Right lobe of liver (tissue), 6 donors: ENCODE results near the gene CD244. TPM values are rescaled to one million over a fixed set of nuclear protein-coding genes. Genes with fewer than 3 reads are reported as not detected.
"Not testable (repeated sequence)": the region's sequence is repeated elsewhere in the genome, so short reads cannot be mapped to it uniquely, and the experiment has no call there.

ENCODE experiments used
- ATAC-seq, 4 donors: fragments of 200-7000 bp; cut with Tn5 transposase; one replicate each; pipeline ENCODE4 v1.9.1; 2020; ENCODE audit warnings: mild to moderate bottlenecking in 4 of 4, moderate library complexity in 4 of 4
- DNase-seq, 3 donors: peaks; one replicate each; pipeline ENCODE4 v3.0.0-alpha.2; 2020
- H3K27ac ChIP-seq, 3 donors: fragments of 200-600 bp; one replicate each; pipeline ENCODE4 v1.8.0; 2022
- H3K27me3 ChIP-seq, 2 donors: fragments of 200-600 bp; one replicate each; pipeline ENCODE4 v1.8.0; 2022
- H3K36me3 ChIP-seq, 4 donors: fragments of 200-600 bp; sonication (generic) in 1 of 4; one replicate each; pipeline versions ENCODE4 v1.5.1 to v1.8.0; 2017 to 2022; ENCODE audit warnings: control low read depth in 1 of 4
- H3K4me1 ChIP-seq, 4 donors: fragments of 200-600 bp; sonication (generic) in 1 of 4; one replicate each; pipeline versions ENCODE4 v1.5.1 to v1.8.0; 2017 to 2022; ENCODE audit warnings: control low read depth in 1 of 4
- H3K4me3 ChIP-seq, 3 donors: fragments of 200-600 bp; one replicate each; pipeline ENCODE4 v1.8.0; 2022
- H3K9me3 ChIP-seq, 4 donors: fragments of 200-600 bp; sonication (generic) in 1 of 4; one replicate each; pipeline versions ENCODE4 v1.5.1 to v1.8.0; 2017 to 2022; ENCODE audit warnings: control low read depth in 1 of 4
- POLR2A ChIP-seq: fragments of 450-650 bp; IDR thresholded peaks from one replicate; pipeline ENCODE4 v1.6.1; 2017; ENCODE audit warnings: antibody characterized with exemption, mild to moderate bottlenecking
- WGBS: methylation state at CpG from one replicate; pipeline ENCODE4 v1.1.6; 2018; ENCODE audit warnings: low coverage, low lambda C conversion rate; ENCODE audit not compliant: insufficient coverage; ENCODE audit errors: missing lambda C conversion rate; 5-methylcytosine and 5-hydroxymethylcytosine counted together
- intact Hi-C, 2 donors: fragments of 100-400 bp; cut with DNase I; formaldehyde crosslinking; loops; one replicate each; pipeline versions ENCODE4 v1.11.2 to v1.14.1; 2022
- total RNA-seq, 6 experiments: library from RNA; depleted of rRNA in 2 of 6; stranded (reverse); fragments of >200 nt in 2 of 6; fragmentation: NEBNext Ultra II Directional in 3 of 6; extraction: Animal tissue kit (Norgen Biotek cat#: 25700) in 3 of 6; gene quantifications; one replicate each; pipeline versions ENCODE4 v1.1.0 to v1.2.4, GENCODE V29; 2016 to 2023
- TF ChIP-seq, protein P1 (sequence below), 4 donors: fragments of 200-600 bp in 3 of 4; fragments of 450-650 bp in 1 of 4; IDR thresholded peaks; one replicate each; pipeline versions ENCODE4 v1.5.1 to v1.8.0; 2016 to 2022; ENCODE audit warnings: antibody characterized with exemption in 4 of 4, mild to moderate bottlenecking in 2 of 4
- donor health status: DM: no; HTN: yes; CAD: no.
- donor health status: DM: no; HTN: no; CAD: no.
- donor health status: DM: no; HTN: no; CAD: no.
- donor health status: DM: no; HTN: yes; CAD: no.
- donor health status: DM: no; HTN: yes; CAD: no.

The CD244 gene
- total RNA-seq, 6 experiments from 2014 or later = 0.88 to 2.0 (median 1.2) TPM

DNA sequence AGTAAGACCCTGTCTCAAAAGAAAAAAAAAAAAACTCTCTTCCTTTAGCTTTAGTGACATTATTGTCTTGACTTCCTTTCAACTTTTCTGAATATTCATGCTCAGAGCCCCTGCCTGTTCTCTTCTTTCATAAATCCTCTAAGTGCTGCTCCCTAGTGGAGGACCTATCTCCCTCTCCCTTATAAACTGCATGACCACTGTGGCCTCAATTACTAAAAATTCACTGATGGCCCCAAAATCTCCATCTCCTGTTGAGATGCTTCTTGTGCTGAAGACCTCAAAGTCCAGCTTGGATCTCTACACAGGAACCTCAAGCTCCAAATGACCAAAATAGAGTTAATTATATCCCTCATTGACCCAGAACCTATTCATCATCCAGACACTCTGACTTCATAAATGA, 14.5 kb upstream of the CD244 start:
- no peak for TF ChIP-seq POLR2A
- TF ChIP-seq, protein P1, sequence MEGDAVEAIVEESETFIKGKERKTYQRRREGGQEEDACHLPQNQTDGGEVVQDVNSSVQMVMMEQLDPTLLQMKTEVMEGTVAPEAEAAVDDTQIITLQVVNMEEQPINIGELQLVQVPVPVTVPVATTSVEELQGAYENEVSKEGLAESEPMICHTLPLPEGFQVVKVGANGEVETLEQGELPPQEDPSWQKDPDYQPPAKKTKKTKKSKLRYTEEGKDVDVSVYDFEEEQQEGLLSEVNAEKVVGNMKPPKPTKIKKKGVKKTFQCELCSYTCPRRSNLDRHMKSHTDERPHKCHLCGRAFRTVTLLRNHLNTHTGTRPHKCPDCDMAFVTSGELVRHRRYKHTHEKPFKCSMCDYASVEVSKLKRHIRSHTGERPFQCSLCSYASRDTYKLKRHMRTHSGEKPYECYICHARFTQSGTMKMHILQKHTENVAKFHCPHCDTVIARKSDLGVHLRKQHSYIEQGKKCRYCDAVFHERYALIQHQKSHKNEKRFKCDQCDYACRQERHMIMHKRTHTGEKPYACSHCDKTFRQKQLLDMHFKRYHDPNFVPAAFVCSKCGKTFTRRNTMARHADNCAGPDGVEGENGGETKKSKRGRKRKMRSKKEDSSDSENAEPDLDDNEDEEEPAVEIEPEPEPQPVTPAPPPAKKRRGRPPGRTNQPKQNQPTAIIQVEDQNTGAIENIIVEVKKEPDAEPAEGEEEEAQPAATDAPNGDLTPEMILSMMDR (IDR thresholded peaks at IDR 0.05) = peak in 3 of 4 donors; percentile 18 to 38 (median 28)

GRCh38 chr1:160876311-160876710, 13.6 kb upstream of the CD244 start:
- no peak overlapping the region for H3K27ac ChIP-seq
- no peaks in the 10 kb centered on the region for H3K9me3 ChIP-seq
- TF ChIP-seq, protein P1 (IDR thresholded peaks at IDR 0.05) = no peak
- no peak for TF ChIP-seq POLR2A
- DNase-seq (no peak), ATAC-seq (peak in 3 of 4 donors; percentile 25 to 60 (median 40))
- intact Hi-C loops = no loop called here
- WGBS = 60% methylated on average over 5 of the region's 5 CpGs
- H3K36me3 ChIP-seq = no peaks in the 10 kb centered on the region
- no peaks in the 10 kb centered on the region for H3K27me3 ChIP-seq
- H3K4me1 ChIP-seq = no peaks in the 10 kb centered on the region
- H3K4me3 ChIP-seq = no peak overlapping the region

More for the DNA sequence above, 14.5 kb upstream of the CD244 start:
- no peaks in the 10 kb centered on the region for H3K27me3 ChIP-seq
- DNase-seq (no peak), ATAC-seq (peak in 3 of 4 donors; percentile 36 to 47 (median 45))
- H3K4me1 ChIP-seq = no peaks in the 10 kb centered on the region
- no peaks in the 10 kb centered on the region for H3K36me3 ChIP-seq
- no peak overlapping the region for H3K27ac ChIP-seq
- no peak overlapping the region for H3K4me3 ChIP-seq
- intact Hi-C loops = no loop called here
- H3K9me3 ChIP-seq = no peaks in the 10 kb centered on the region

DNA sequence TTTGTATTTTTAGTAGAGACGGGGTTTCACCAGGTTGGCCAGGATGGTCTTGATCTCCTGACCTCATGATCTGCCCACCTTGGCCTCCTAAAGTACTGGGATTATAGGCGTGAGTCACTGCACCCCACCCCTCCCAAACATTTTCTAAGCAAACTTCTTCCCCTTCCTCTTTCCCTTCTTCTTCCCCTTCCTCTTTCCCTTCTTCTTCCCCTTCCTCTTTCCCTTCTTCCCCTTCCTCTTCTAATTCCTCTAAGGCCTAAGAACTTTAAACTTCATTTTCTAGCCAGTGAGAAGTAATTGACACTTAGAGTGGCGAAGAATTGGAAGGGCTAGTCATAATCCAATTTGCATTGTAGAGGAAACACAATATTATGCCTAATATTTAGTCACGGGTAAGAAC, 12.9 kb upstream of the CD244 start:
- ATAC-seq, H3K4me1 ChIP-seq, intact Hi-C loops, H3K36me3 ChIP-seq, DNase-seq, H3K9me3 ChIP-seq, H3K27ac ChIP-seq, H3K4me3 ChIP-seq, H3K27me3 ChIP-seq: not testable (repeated sequence)
- WGBS = 44% methylated on average over 3 of the region's 4 CpGs

DNA sequence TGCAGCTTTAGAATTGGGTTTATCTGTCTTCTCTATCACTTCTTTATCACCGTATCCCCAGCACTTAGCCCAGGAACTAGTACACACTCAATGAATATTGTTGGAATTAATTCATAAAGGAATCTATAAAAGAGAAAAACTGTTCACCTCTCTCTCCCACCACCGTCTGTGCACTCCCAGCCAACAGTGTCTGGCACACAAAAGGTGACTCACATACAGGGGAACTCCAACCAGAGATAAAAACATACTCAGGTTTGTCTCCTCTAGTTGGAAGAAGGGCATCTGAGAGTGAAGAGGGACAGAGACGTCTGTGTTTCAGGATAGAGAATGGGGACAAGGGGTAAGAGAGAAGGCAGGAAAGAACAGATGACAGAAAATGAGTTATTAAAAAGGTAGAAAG, 12.2 kb upstream of the CD244 start:
- Histone ChIP-seq H3K9me3 (no peaks in the 10 kb centered on the region), H3K27me3 (no peaks in the 10 kb centered on the region), H3K36me3 (no peaks in the 10 kb centered on the region), H3K4me3 (no peak overlapping the region), H3K4me1 (no peaks in the 10 kb centered on the region), H3K27ac (no peak overlapping the region)
- intact Hi-C loops = no loop called here
- DNase-seq (no peak), ATAC-seq (peak in 1 of 4 donors; percentile 30)
- TF ChIP-seq, protein P1 (IDR thresholded peaks at IDR 0.05) = no peak
- no peak for TF ChIP-seq POLR2A
- WGBS = 49% methylated on average over 3 of the region's 3 CpGs

GRCh38 chr1:160868141-160868540, 5.5 kb upstream of the CD244 start:
- Histone ChIP-seq H3K27ac (no peak overlapping the region), H3K36me3 (no peaks in the 10 kb centered on the region), H3K27me3 (no peaks in the 10 kb centered on the region), H3K4me3 (no peak overlapping the region), H3K4me1 (peaks cover 0 to 16% (median 2%) of the 10 kb centered on the region in 4 donors), H3K9me3 (no peaks in the 10 kb centered on the region)
- 66% methylated on average over 3 of the region's 3 CpGs for WGBS
- no peak for DNase-seq
- intact Hi-C loops = no loop called here
- no peak for ATAC-seq
- no peak for TF ChIP-seq POLR2A
- TF ChIP-seq, protein P1 (IDR thresholded peaks at IDR 0.05) = no peak

DNA sequence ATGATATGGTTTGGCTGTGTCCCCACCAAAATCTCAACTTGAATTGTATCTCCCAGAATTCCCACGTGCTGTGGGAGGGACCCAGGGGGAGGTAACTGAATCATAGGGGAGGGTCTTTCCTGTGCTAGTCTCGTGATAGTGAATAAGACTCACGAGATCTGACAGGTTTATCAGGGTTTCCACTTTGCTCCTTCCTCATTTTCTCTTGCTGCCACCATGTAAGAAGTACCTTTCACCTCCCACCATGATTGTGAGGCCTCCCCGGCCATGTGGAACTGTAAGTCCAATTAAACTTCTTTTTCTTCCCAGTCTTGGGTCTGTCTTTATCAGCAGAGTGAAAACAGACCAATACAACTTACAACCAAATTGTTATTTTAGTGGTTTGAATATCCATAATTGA, 5.0 kb upstream of the CD244 start:
- DNase-seq, H3K9me3 ChIP-seq, intact Hi-C loops, ATAC-seq, H3K36me3 ChIP-seq, H3K4me3 ChIP-seq, H3K27ac ChIP-seq, H3K27me3 ChIP-seq: not testable (repeated sequence)
- 45% methylated on average over 4 of the region's 4 CpGs for WGBS
- H3K4me1 ChIP-seq = peaks cover 0 to 16% (median 2%) of the 10 kb centered on the region in 4 donors
